Esophagus squamous epithelium (tissue), 5 donors: ENCODE measurements around the gene SDR9C7. TPM values are rescaled to one million over a fixed set of nuclear protein-coding genes. Genes with fewer than 3 reads are reported as not detected.
"Not testable (repeated sequence)": the region's sequence is repeated elsewhere in the genome, so short reads cannot be mapped to it uniquely, and the experiment has no call there.

ENCODE experiments used
- DNase-seq: peaks from one replicate; lab custom pipeline; 2025; lab: John Stamatoyannopoulos, UW
- H3K27ac ChIP-seq, 4 donors: fragments of 200-600 bp; sonication (generic); one replicate each; pipeline ENCODE4 v1.5.1; 2016 to 2019; ENCODE audit warnings: mild to moderate bottlenecking in 1 of 4
- H3K27me3 ChIP-seq, 4 donors: fragments of 200-600 bp; sonication (generic); 1 replicate in 3 of 4; 2 replicates in 1 of 4; pipeline versions ENCODE4 v1.5.1 to v1.6.0; 2017 to 2021; ENCODE audit warnings: antibody characterized with exemption in 1 of 4
- H3K36me3 ChIP-seq, 3 donors: fragments of 200-600 bp; sonication (generic); one replicate each; pipeline ENCODE4 v1.5.1; 2016 to 2019
- H3K4me1 ChIP-seq, 3 donors: fragments of 200-600 bp; sonication (generic); one replicate each; pipeline ENCODE4 v1.5.1; 2017 to 2019
- H3K4me3 ChIP-seq, 4 donors: fragments of 200-600 bp; sonication (generic); 1 replicate in 3 of 4; 2 replicates in 1 of 4; pipeline ENCODE4 v1.5.1; 2016 to 2019; ENCODE audit warnings: mild to moderate bottlenecking in 2 of 4, moderate library complexity in 1 of 4
- H3K9me3 ChIP-seq, 3 donors: fragments of 200-600 bp; sonication (generic); one replicate each; pipeline ENCODE4 v1.5.1; 2016 to 2019
- CTCF ChIP-seq, 6 experiments: fragments of 450-650 bp in 4 of 6; fragments of 200-600 bp in 2 of 6; sonication (generic) in 2 of 6; IDR thresholded peaks; one replicate each; pipeline ENCODE4 v1.5.1; 2016 to 2019; ENCODE audit warnings: antibody characterized with exemption in 6 of 6, mild to moderate bottlenecking in 4 of 6, moderate library complexity in 4 of 6
- POLR2A ChIP-seq, 4 donors: fragments of 450-650 bp; IDR thresholded peaks; one replicate each; pipeline ENCODE4 v1.6.1; 2017; ENCODE audit warnings: antibody characterized with exemption in 4 of 4, mild to moderate bottlenecking in 4 of 4, moderate library complexity in 3 of 4
- WGBS, 2 donors: methylation state at CpG; one replicate each; pipeline ENCODE4 v1.1.5; 2018; 5-methylcytosine and 5-hydroxymethylcytosine counted together
- intact Hi-C: fragments of 100-400 bp; cut with DNase I; formaldehyde crosslinking; loops from one replicate; pipeline ENCODE4 v1.15.0; 2022
- total RNA-seq, 4 donors: library from RNA; depleted of rRNA; stranded (reverse); fragments of >200 nt; gene quantifications; one replicate each; pipeline ENCODE4 v1.1.0, GENCODE V29; 2016
- donor health status: DM: yes; HTN: yes; CAD: no.

Gene SDR9C7
- total RNA-seq, 4 donors from 2014 or later = 2.9 to 42.1 (median 19.8) TPM

GRCh38 chr12:56947633-56948456, 13.6 kb upstream of the SDR9C7 start:
- Histone ChIP-seq H3K4me3 (no peak overlapping the region), H3K9me3 (no peaks in the 10 kb centered on the region), H3K36me3 (no peaks in the 10 kb centered on the region), H3K4me1 (no peaks in the 10 kb centered on the region), H3K27ac (no peak overlapping the region), H3K27me3 (no peaks in the 10 kb centered on the region)
- intact Hi-C loops = no loop called here
- TF ChIP-seq POLR2A (IDR thresholded peaks at IDR 0.05) = no peak
- TF ChIP-seq CTCF (IDR thresholded peaks at IDR 0.05) = peak in 1 of 6 experiments; percentile 13
- no peak for DNase-seq
- WGBS, 2 donors = 77 to 84% methylated on average over 4 to 6 of the region's 6 CpGs

- intact Hi-C loops = no loop called here
- no peaks in the 10 kb centered on the region for H3K9me3 ChIP-seq
- H3K36me3 ChIP-seq = no peaks in the 10 kb centered on the region
- TF ChIP-seq CTCF (IDR thresholded peaks at IDR 0.05) = no peak
- TF ChIP-seq POLR2A (IDR thresholded peaks at IDR 0.05) = no peak
- no peak overlapping the region for H3K4me3 ChIP-seq
- no peaks in the 10 kb centered on the region for H3K27me3 ChIP-seq
- DNase-seq = no peak
- no peak overlapping the region for H3K27ac ChIP-seq
- whole genome bisulfite sequencing, 2 donors = 89 to 97% methylated on average over 4 of the region's 4 CpGs
- peaks cover 0 to 18% (median 10%) of the 10 kb centered on the region in 3 donors for H3K4me1 ChIP-seq
Measured at GRCh38 chr12:56943878-56944277, 9.7 kb upstream of the SDR9C7 start.

GRCh38 chr12:56943374-56943773, 9.2 kb upstream of the SDR9C7 start:
- H3K27me3 ChIP-seq, DNase-seq, intact Hi-C loops, H3K27ac ChIP-seq, H3K36me3 ChIP-seq, H3K4me3 ChIP-seq, H3K9me3 ChIP-seq: not testable (repeated sequence)
- 71 to 85% methylated on average over 1 of the region's 1 CpG for WGBS, 2 donors
- H3K4me1 ChIP-seq = peaks cover 0 to 18% (median 10%) of the 10 kb centered on the region in 3 donors

- 0% methylated on average over 1 of the region's 3 CpGs for WGBS, 2 donors
- Histone ChIP-seq H3K9me3 (no peaks in the 10 kb centered on the region), H3K27me3 (no peaks in the 10 kb centered on the region), H3K4me3 (no peak overlapping the region), H3K4me1 (peaks cover 0 to 18% (median 10%) of the 10 kb centered on the region in 3 donors), H3K36me3 (no peaks in the 10 kb centered on the region), H3K27ac (peak overlapping the region; percentile 16 to 73 (median 52))
- no peak for DNase-seq
- intact Hi-C loops = no loop called here
- TF ChIP-seq CTCF (IDR thresholded peaks at IDR 0.05) (no peak), POLR2A (IDR thresholded peaks at IDR 0.05) (no peak)
Measured at GRCh38 chr12:56941299-56942017, 7.2 kb upstream of the SDR9C7 start.

- peaks cover 0 to 18% (median 10%) of the 10 kb centered on the region in 3 donors for H3K4me1 ChIP-seq
- DNase-seq, H3K9me3 ChIP-seq, H3K4me3 ChIP-seq, H3K36me3 ChIP-seq, H3K27me3 ChIP-seq, intact Hi-C loops, H3K27ac ChIP-seq: not testable (repeated sequence)
- WGBS, 2 donors = no CpG with 5 or more reads among the region's 4 CpGs
Measured at GRCh38 chr12:56940942-56941298, 6.7 kb upstream of the SDR9C7 start.

- no peaks in the 10 kb centered on the region for H3K36me3 ChIP-seq
Measured at GRCh38 chr12:56935752-56936151, 1.5 kb upstream of the SDR9C7 start.

More at GRCh38 chr12:56935752-56936151, 1.5 kb upstream of the SDR9C7 start:
- 32 to 58% methylated on average over 2 of the region's 2 CpGs for WGBS, 2 donors
- Histone ChIP-seq H3K27ac (peak overlapping the region in 2 of 4 donors; percentile 50 to 75), H3K4me3 (no peak overlapping the region), H3K27me3 (no peaks in the 10 kb centered on the region), H3K4me1 (peaks cover 19 to 52% (median 28%) of the 10 kb centered on the region in 3 donors), H3K9me3 (no peaks in the 10 kb centered on the region)
- intact Hi-C loops = no loop called here
- TF ChIP-seq CTCF (IDR thresholded peaks at IDR 0.05) (no peak), POLR2A (IDR thresholded peaks at IDR 0.05) (no peak)
- no peak for DNase-seq
